ENCODE results near the gene PTPN14. TPM values are rescaled to one million over a fixed set of nuclear protein-coding genes. Genes with fewer than 3 reads are reported as not detected.

PTPN14 gene
- polyA plus RNA-seq, 1 experiment = 34.2 TPM

GRCh38 chr1:214419650-214420049 is 131.8 kb downstream of the PTPN14 start:
- H3K4me3 ChIP-seq (ENCODE audit: low read depth, low read length) = no peak overlapping the region
- DNase-seq (ENCODE audit: low read depth, low spot score) = no peak
- no peak for TF ChIP-seq CTCF (IDR thresholded peaks at IDR 0.05; ENCODE audit: low read depth, low read length)
- no peaks in the 10 kb centered on the region for H3K9me3 ChIP-seq (ENCODE audit: control insufficient read depth, insufficient read depth, low read length)
- ChIA-PET CTCF (interaction anchor here (1.5 kb wide), 1 partner anchor 11 kb away, joined by 3 read pairs; no protein-coding TSS in a partner anchor), POLR2A (no interaction called here)
- no peaks in the 10 kb centered on the region for H3K27me3 ChIP-seq (ENCODE audit: control insufficient read depth, insufficient read depth, low read length)
- no peak overlapping the region for H3K27ac ChIP-seq (ENCODE audit: low read depth, low read length)

- Histone ChIP-seq H3K27me3 (ENCODE audit: control insufficient read depth, insufficient read depth, low read length) (no peaks in the 10 kb centered on the region), H3K27ac (ENCODE audit: low read depth, low read length) (no peak overlapping the region), H3K4me3 (ENCODE audit: low read depth, low read length) (no peak overlapping the region), H3K9me3 (ENCODE audit: control insufficient read depth, insufficient read depth, low read length) (no peaks in the 10 kb centered on the region)
- ChIA-PET CTCF (interaction anchor here (1.1 to 1.5 kb wide), 2 partner anchors 10 to 158 kb away, joined by 3 read pairs; no protein-coding TSS in a partner anchor), POLR2A (no interaction called here)
- TF ChIP-seq CTCF (IDR thresholded peaks at IDR 0.05; ENCODE audit: low read depth, low read length) = no peak
- DNase-seq (ENCODE audit: low read depth, low spot score) = no peak
Observed at GRCh38 chr1:214418391-214418790, 133.0 kb downstream of the PTPN14 start.

DNA sequence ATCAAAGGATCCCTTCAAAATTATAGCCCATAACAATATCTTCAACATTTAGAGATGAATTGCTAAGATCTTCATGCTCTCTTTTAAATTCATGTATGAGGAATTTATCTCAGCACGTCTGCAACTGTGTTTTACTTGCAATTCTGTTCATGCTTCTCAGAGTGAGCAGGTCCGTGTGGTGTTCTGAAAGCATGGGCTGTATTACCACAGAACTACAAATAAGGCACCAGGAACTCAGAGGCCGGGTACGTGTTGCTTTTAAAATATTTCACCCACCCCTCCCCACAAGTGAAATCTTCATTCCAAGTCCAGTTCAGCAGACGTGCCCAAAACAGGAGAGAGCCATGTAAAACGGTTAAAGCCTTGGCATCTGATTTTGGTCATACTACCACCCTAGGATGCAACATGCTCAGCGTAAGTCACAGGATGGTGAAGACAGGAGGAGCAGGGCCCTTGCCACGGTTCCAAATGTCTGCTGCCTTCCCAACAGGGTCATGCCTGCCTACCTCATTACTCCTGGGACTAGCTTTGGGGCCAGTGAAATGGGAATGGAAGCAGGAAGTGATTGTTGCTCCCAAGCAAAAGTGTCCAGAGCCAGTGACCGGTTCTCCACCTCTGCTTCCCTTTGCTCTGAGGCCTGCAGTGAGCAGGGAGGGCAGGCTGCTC is 133.7 kb downstream of the PTPN14 start:
- H3K4me3 ChIP-seq (ENCODE audit: low read depth, low read length) = no peak overlapping the region
- TF ChIP-seq CTCF (IDR thresholded peaks at IDR 0.05; ENCODE audit: low read depth, low read length) = no peak
- H3K27me3 ChIP-seq (ENCODE audit: control insufficient read depth, insufficient read depth, low read length) = no peaks in the 10 kb centered on the region
- H3K9me3 ChIP-seq (ENCODE audit: control insufficient read depth, insufficient read depth, low read length) = no peaks in the 10 kb centered on the region
- no peak for DNase-seq (ENCODE audit: low read depth, low spot score)
- H3K27ac ChIP-seq (ENCODE audit: low read depth, low read length) = no peak overlapping the region
- POLR2A ChIA-PET = interaction anchor here (1.1 kb wide), 1 partner anchor 10 kb away, joined by 3 read pairs; no protein-coding TSS in a partner anchor
- CTCF ChIA-PET = interaction anchor here (1.1 kb wide), 1 partner anchor 157 kb away, joined by 3 read pairs; no protein-coding TSS in a partner anchor

GRCh38 chr1:214416858-214417257 is 134.5 kb downstream of the PTPN14 start:
- H3K4me3 ChIP-seq (ENCODE audit: low read depth, low read length) = no peak overlapping the region
- no peak for DNase-seq (ENCODE audit: low read depth, low spot score)
- TF ChIP-seq CTCF (IDR thresholded peaks at IDR 0.05; ENCODE audit: low read depth, low read length) = no peak
- POLR2A ChIA-PET = interaction anchor here (1.1 kb wide), 1 partner anchor 11 kb away, joined by 3 read pairs; no protein-coding TSS in a partner anchor
- no peaks in the 10 kb centered on the region for H3K27me3 ChIP-seq (ENCODE audit: control insufficient read depth, insufficient read depth, low read length)
- no peak overlapping the region for H3K27ac ChIP-seq (ENCODE audit: low read depth, low read length)
- CTCF ChIA-PET = interaction anchor here (0.6 to 2.3 kb wide), 2 partner anchors 85 to 109 kb away, joined by 6 to 10 read pairs; no protein-coding TSS in a partner anchor
- no peaks in the 10 kb centered on the region for H3K9me3 ChIP-seq (ENCODE audit: control insufficient read depth, insufficient read depth, low read length)

GRCh38 chr1:214416417-214416816 is 135.0 kb downstream of the PTPN14 start:
- no peak for DNase-seq (ENCODE audit: low read depth, low spot score)
- H3K27ac ChIP-seq (ENCODE audit: low read depth, low read length) = no peak overlapping the region
- H3K27me3 ChIP-seq (ENCODE audit: control insufficient read depth, insufficient read depth, low read length) = no peaks in the 10 kb centered on the region
- H3K4me3 ChIP-seq (ENCODE audit: low read depth, low read length) = no peak overlapping the region
- H3K9me3 ChIP-seq (ENCODE audit: control insufficient read depth, insufficient read depth, low read length) = no peaks in the 10 kb centered on the region
- ChIA-PET POLR2A (interaction anchor here (1.1 kb wide), 1 partner anchor 12 kb away, joined by 3 read pairs; no protein-coding TSS in a partner anchor), CTCF (interaction anchor here (0.6 to 2.3 kb wide), 3 partner anchors 64 to 109 kb away, joined by 3 to 10 read pairs (median 6); no protein-coding TSS in a partner anchor)
- TF ChIP-seq CTCF (IDR thresholded peaks at IDR 0.05; ENCODE audit: low read depth, low read length) = no peak

Measured in AG04450 (cell line).